Transverse colon (tissue), 3 donors: ENCODE results near the gene WAPL.

Experiments used
- POLR2A ChIP-seq: fragments of 450-650 bp; IDR thresholded peaks from one replicate; pipeline ENCODE4 v1.6.1; 2016; ENCODE audit warnings: antibody characterized with exemption, mild to moderate bottlenecking, moderate library complexity
- TF ChIP-seq, protein P1 (sequence below), 5 experiments: fragments of 200-600 bp in 3 of 5; fragments of 450-650 bp in 2 of 5; sonication (generic) in 3 of 5; IDR thresholded peaks; 1 replicate in 2 of 5; 2 replicates in 3 of 5; pipeline ENCODE4 v1.5.1; 2016 to 2017; ENCODE audit warnings: antibody characterized with exemption in 5 of 5, inconsistent platforms in 3 of 5, mild to moderate bottlenecking in 2 of 5, moderate library complexity in 1 of 5

DNA sequence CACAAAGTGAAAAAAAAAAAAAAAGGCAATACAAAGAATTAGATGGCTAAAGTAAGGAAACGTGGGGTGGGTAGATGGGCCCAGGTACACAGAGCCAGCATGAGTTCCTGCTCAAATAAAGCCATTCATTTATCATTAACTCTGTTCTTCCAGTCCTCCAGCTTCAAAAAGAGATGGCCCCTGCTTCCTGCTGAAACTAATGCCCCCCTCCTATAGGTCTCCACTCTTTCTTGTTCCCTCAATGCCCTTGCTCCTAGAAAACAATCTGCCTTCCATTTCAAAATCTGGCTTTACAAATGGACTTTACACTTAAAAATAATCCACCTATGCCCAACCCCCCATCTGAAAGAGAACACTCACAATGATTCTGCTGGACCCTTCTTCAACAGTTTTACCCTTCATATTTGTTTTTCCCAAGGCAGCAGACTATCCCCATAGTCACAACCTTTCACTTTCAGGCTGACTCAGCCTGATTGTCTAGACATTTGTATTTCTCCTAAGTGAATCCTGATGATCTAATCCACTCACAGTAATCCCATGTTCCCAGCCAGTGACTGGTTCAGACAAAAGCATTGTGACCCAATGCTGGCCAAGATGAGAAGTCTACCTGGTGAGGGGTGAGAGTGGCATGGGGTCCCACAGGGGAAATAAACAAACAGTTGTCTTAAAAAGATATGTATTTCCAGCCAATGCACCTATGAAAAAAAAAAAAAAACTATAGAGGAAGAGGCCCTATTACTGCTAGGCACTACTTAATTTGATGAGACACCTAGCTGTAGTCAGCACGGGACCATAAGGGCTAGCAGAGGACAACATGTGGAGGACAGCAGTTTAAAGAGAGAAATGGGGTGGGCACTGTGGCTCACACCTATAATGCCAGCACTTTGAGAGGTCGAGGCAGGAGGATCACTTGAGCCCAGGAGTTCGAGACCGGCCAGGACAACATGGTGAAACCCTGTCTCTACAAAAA lies 80.4 kb downstream of the WAPL start:
- TF ChIP-seq, protein P1, sequence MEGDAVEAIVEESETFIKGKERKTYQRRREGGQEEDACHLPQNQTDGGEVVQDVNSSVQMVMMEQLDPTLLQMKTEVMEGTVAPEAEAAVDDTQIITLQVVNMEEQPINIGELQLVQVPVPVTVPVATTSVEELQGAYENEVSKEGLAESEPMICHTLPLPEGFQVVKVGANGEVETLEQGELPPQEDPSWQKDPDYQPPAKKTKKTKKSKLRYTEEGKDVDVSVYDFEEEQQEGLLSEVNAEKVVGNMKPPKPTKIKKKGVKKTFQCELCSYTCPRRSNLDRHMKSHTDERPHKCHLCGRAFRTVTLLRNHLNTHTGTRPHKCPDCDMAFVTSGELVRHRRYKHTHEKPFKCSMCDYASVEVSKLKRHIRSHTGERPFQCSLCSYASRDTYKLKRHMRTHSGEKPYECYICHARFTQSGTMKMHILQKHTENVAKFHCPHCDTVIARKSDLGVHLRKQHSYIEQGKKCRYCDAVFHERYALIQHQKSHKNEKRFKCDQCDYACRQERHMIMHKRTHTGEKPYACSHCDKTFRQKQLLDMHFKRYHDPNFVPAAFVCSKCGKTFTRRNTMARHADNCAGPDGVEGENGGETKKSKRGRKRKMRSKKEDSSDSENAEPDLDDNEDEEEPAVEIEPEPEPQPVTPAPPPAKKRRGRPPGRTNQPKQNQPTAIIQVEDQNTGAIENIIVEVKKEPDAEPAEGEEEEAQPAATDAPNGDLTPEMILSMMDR (IDR thresholded peaks at IDR 0.05), result no peak
- no peak for TF ChIP-seq POLR2A
